RWPE1 (cell line): ENCODE measurements around the gene RPS17.

Source experiments
- CTCF ChIA-PET: fragments of 350-600 bp; sonication (Branson Sonifier 250); formaldehyde crosslinking; extraction: SDS; loops from one replicate; lab custom pipeline; 2021; lab: Yijun Ruan, JAX
- POLR2A ChIA-PET: fragments of 400-600 bp; formaldehyde crosslinking; extraction: SDS; loops from one replicate; lab custom pipeline; 2020; ENCODE audit warnings: antibody characterized with exemption; ENCODE audit not compliant: low non-redundant PET; lab: Yijun Ruan, JAX
- DNase-seq: peaks from one replicate; pipeline ENCODE4 v3.0.0; 2012; ENCODE audit warnings: low spot score
- H3K27ac ChIP-seq: fragments of 450-650 bp; 2 replicates; pipeline ENCODE4 v1.5.1; 2017
- TF ChIP-seq, protein P1 (sequence below): fragments of 450-650 bp; conservative IDR thresholded peaks from 2 replicates; pipeline ENCODE4 v1.5.1; 2017; ENCODE audit warnings: low read depth, mild to moderate bottlenecking

The RPS17 gene

GRCh38 chr15:82544431-82544830 lies 4.2 kb upstream of the RPS17 start:
- no peak for DNase-seq
- TF ChIP-seq, protein P1, sequence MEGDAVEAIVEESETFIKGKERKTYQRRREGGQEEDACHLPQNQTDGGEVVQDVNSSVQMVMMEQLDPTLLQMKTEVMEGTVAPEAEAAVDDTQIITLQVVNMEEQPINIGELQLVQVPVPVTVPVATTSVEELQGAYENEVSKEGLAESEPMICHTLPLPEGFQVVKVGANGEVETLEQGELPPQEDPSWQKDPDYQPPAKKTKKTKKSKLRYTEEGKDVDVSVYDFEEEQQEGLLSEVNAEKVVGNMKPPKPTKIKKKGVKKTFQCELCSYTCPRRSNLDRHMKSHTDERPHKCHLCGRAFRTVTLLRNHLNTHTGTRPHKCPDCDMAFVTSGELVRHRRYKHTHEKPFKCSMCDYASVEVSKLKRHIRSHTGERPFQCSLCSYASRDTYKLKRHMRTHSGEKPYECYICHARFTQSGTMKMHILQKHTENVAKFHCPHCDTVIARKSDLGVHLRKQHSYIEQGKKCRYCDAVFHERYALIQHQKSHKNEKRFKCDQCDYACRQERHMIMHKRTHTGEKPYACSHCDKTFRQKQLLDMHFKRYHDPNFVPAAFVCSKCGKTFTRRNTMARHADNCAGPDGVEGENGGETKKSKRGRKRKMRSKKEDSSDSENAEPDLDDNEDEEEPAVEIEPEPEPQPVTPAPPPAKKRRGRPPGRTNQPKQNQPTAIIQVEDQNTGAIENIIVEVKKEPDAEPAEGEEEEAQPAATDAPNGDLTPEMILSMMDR = no peak
- H3K27ac ChIP-seq = no peak overlapping the region
- CTCF ChIA-PET = interaction anchor here (0.6 kb wide), 1 partner anchor 136 kb away, joined by 3 read pairs; no protein-coding TSS in a partner anchor
- POLR2A ChIA-PET = no interaction called here

- POLR2A ChIA-PET = interaction anchor here (0.6 kb wide), 1 partner anchor 271 kb away, joined by 3 read pairs; no protein-coding TSS in a partner anchor
- DNase-seq = no peak
- no peak overlapping the region for H3K27ac ChIP-seq
- CTCF ChIA-PET = interaction anchor here (0.5 to 0.6 kb wide), 2 partner anchors 13 to 263 kb away, joined by 3 read pairs; no protein-coding TSS in a partner anchor
- TF ChIP-seq, protein P1 = no peak
Measured at GRCh38 chr15:82543160-82543559, 2.9 kb upstream of the RPS17 start.

DNA sequence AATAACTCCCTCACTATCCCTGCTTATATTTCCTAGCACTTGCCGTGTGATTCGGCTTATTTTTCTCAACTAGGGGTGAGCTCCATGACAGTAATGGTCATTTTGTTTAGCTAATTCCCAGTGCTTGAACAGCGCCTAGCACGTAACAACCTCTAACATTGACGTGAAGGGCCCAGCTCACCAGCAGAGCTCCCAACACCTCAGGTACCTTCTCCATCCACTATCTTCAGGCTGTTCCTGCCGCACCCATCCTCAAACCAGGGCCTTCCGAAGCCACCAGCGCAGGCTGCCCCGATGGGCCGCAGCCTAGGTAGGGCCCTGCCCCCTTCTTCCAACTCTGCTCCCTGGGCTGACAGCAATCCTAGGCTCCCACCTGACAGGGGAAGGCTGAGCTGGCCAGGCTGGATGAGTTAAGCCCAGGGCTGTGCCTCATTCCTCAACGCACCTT lies 751 bp upstream of the RPS17 start:
- CTCF ChIA-PET = interaction anchor here (0.5 to 0.6 kb wide), 2 partner anchors 179 to 725 kb away, joined by 4 read pairs; no protein-coding TSS in a partner anchor
- peak; percentile 46 for DNase-seq

GRCh38 chr15:82539691-82540054 lies 584 bp downstream of the RPS17 start:
- ChIA-PET CTCF (interaction anchor here (0.5 to 2.0 kb wide), 6 partner anchors 9 to 669 kb away, joined by 3 to 5 read pairs (median 4); no protein-coding TSS in a partner anchor), POLR2A (interaction anchor here (0.7 to 1.1 kb wide), 2 partner anchors 105 to 211 kb away, joined by 3 read pairs; no protein-coding TSS in a partner anchor)
- TF ChIP-seq, protein P1 = no peak
- peak overlapping the region; percentile 88 for H3K27ac ChIP-seq
- no peak for DNase-seq

More for the DNA sequence above, 751 bp upstream of the RPS17 start:
- H3K27ac ChIP-seq = peak overlapping the region; percentile 88
- TF ChIP-seq, protein P1 = no peak
- POLR2A ChIA-PET = interaction anchor here (0.5 to 1.4 kb wide), 5 partner anchors 12 to 292 kb away, joined by 3 to 5 read pairs (median 3); no protein-coding TSS in a partner anchor

- POLR2A ChIA-PET = interaction anchor here (0.7 kb wide), 1 partner anchor 211 kb away, joined by 3 read pairs; no protein-coding TSS in a partner anchor
- CTCF ChIA-PET = interaction anchor here (0.6 to 2.0 kb wide), 2 partner anchors 9 to 271 kb away, joined by 4 to 5 read pairs; no protein-coding TSS in a partner anchor
- no peak for DNase-seq
- H3K27ac ChIP-seq = peak overlapping the region; percentile 88
- TF ChIP-seq, protein P1 = no peak
Measured at GRCh38 chr15:82538961-82539690, 1.1 kb downstream of the RPS17 start.

- no peak for DNase-seq
- TF ChIP-seq, protein P1 = no peak
- H3K27ac ChIP-seq = peak overlapping the region; percentile 80
- POLR2A ChIA-PET = no interaction called here
- CTCF ChIA-PET = no interaction called here
Measured at GRCh38 chr15:82537351-82537908, 2.8 kb downstream of the RPS17 start.
